Mucosa of rectum (tissue), 2 donors: ENCODE data around the gene SETD7.
"Not testable (repeated sequence)": the region's sequence is repeated elsewhere in the genome, so short reads cannot be mapped to it uniquely, and the experiment has no call there.

Source experiments
- H3K27ac ChIP-seq, 2 donors: one replicate each; pipeline ENCODE4 v1.7.0; 2013; ENCODE audit warnings: inconsistent platforms in 2 of 2, low read depth in 2 of 2, low read length in 2 of 2
- H3K27me3 ChIP-seq, 2 donors: one replicate each; pipeline ENCODE4 v1.7.0; 2013; ENCODE audit warnings: low read length in 2 of 2; ENCODE audit not compliant: control insufficient read depth in 2 of 2, insufficient read depth in 2 of 2
- H3K36me3 ChIP-seq, 2 donors: one replicate each; pipeline ENCODE4 v1.7.0; 2013; ENCODE audit warnings: low read length in 2 of 2; ENCODE audit not compliant: control insufficient read depth in 2 of 2, insufficient read depth in 2 of 2
- H3K4me1 ChIP-seq, 2 donors: one replicate each; pipeline ENCODE4 v1.7.0; 2013; ENCODE audit warnings: low read length in 2 of 2, mild to moderate bottlenecking in 1 of 2; ENCODE audit not compliant: control insufficient read depth in 2 of 2, insufficient read depth in 2 of 2
- H3K4me3 ChIP-seq, 2 donors: one replicate each; pipeline ENCODE4 v1.7.0; 2013; ENCODE audit warnings: low read length in 2 of 2
- H3K9ac ChIP-seq, 2 donors: one replicate each; pipeline ENCODE4 v1.7.0; 2013; ENCODE audit warnings: low read length in 2 of 2, low read depth in 1 of 2, mild to moderate bottlenecking in 1 of 2
- H3K9me3 ChIP-seq, 2 donors: one replicate each; pipeline ENCODE4 v1.7.0; 2013; ENCODE audit warnings: low read length in 2 of 2; ENCODE audit not compliant: control insufficient read depth in 2 of 2
- donor health status: healthy.
- donor health status: Normal muscosa, but diverticular disease.

Gene SETD7

GRCh38 chr4:139470997-139471665 is 84.9 kb downstream of the SETD7 start:
- peaks cover 3 to 13% of the 10 kb centered on the region in 2 donors for H3K36me3 ChIP-seq
- H3K9me3 ChIP-seq: peaks cover 0 to 2% of the 10 kb centered on the region in 2 donors
- H3K4me1 ChIP-seq: no peaks in the 10 kb centered on the region
- no peak overlapping the region for H3K9ac ChIP-seq
- H3K27me3 ChIP-seq: no peaks in the 10 kb centered on the region
- no peak overlapping the region for H3K4me3 ChIP-seq
- no peak overlapping the region for H3K27ac ChIP-seq

GRCh38 chr4:139470295-139470694 is 85.7 kb downstream of the SETD7 start:
- no peak overlapping the region for H3K9ac ChIP-seq
- no peaks in the 10 kb centered on the region for H3K4me1 ChIP-seq
- no peak overlapping the region for H3K27ac ChIP-seq
- peaks cover 0 to 2% of the 10 kb centered on the region in 2 donors for H3K9me3 ChIP-seq
- H3K36me3 ChIP-seq: peaks cover 3 to 13% of the 10 kb centered on the region in 2 donors
- no peak overlapping the region for H3K4me3 ChIP-seq
- no peaks in the 10 kb centered on the region for H3K27me3 ChIP-seq

- no peak overlapping the region for H3K27ac ChIP-seq
These were observed 86.2 kb downstream of the SETD7 start for GRCh38 chr4:139469869-139470268.

GRCh38 chr4:139469216-139469615 is 86.8 kb downstream of the SETD7 start:
- Histone ChIP-seq H3K4me3 (no peak overlapping the region), H3K9ac (no peak overlapping the region), H3K9me3 (peaks cover 0 to 2% of the 10 kb centered on the region in 2 donors), H3K36me3 (peaks cover 3 to 12% of the 10 kb centered on the region in 2 donors), H3K27ac (no peak overlapping the region), H3K27me3 (no peaks in the 10 kb centered on the region), H3K4me1 (no peaks in the 10 kb centered on the region)

More at GRCh38 chr4:139469869-139470268, 86.2 kb downstream of the SETD7 start:
- peaks cover 0 to 2% of the 10 kb centered on the region in 2 donors for H3K9me3 ChIP-seq
- peaks cover 3 to 13% of the 10 kb centered on the region in 2 donors for H3K36me3 ChIP-seq
- H3K4me3 ChIP-seq: no peak overlapping the region
- H3K9ac ChIP-seq: no peak overlapping the region
- H3K27me3 ChIP-seq: no peaks in the 10 kb centered on the region
- no peaks in the 10 kb centered on the region for H3K4me1 ChIP-seq

- H3K36me3 ChIP-seq, H3K4me3 ChIP-seq, H3K9me3 ChIP-seq, H3K27me3 ChIP-seq, H3K27ac ChIP-seq, H3K4me1 ChIP-seq, H3K9ac ChIP-seq: not testable (repeated sequence)
These were observed 87.3 kb downstream of the SETD7 start for GRCh38 chr4:139468756-139469155.

GRCh38 chr4:139465922-139466321 is 90.1 kb downstream of the SETD7 start:
- H3K36me3 ChIP-seq: no peaks in the 10 kb centered on the region
- no peaks in the 10 kb centered on the region for H3K4me1 ChIP-seq
- no peaks in the 10 kb centered on the region for H3K9me3 ChIP-seq
- H3K4me3 ChIP-seq: no peak overlapping the region
- no peaks in the 10 kb centered on the region for H3K27me3 ChIP-seq
- no peak overlapping the region for H3K9ac ChIP-seq
- H3K27ac ChIP-seq: no peak overlapping the region

GRCh38 chr4:139464512-139464911 is 91.5 kb downstream of the SETD7 start:
- H3K9me3 ChIP-seq, H3K4me3 ChIP-seq, H3K27ac ChIP-seq, H3K27me3 ChIP-seq, H3K9ac ChIP-seq, H3K4me1 ChIP-seq, H3K36me3 ChIP-seq: not testable (repeated sequence)

- no peak overlapping the region for H3K4me3 ChIP-seq
- no peak overlapping the region for H3K27ac ChIP-seq
- H3K27me3 ChIP-seq: no peaks in the 10 kb centered on the region
- no peak overlapping the region for H3K9ac ChIP-seq
- no peaks in the 10 kb centered on the region for H3K9me3 ChIP-seq
- H3K4me1 ChIP-seq: peaks cover under 1 to 4% of the 10 kb centered on the region in 2 donors
- H3K36me3 ChIP-seq: no peaks in the 10 kb centered on the region
These were observed 94.9 kb downstream of the SETD7 start for GRCh38 chr4:139461022-139461628.

GRCh38 chr4:139460565-139460964 is 95.5 kb downstream of the SETD7 start:
- Histone ChIP-seq H3K27me3 (no peaks in the 10 kb centered on the region), H3K36me3 (no peaks in the 10 kb centered on the region), H3K4me3 (no peak overlapping the region), H3K9ac (no peak overlapping the region), H3K9me3 (no peaks in the 10 kb centered on the region), H3K27ac (no peak overlapping the region), H3K4me1 (peaks cover 5 to 10% of the 10 kb centered on the region in 2 donors)

GRCh38 chr4:139458999-139459398 is 97.0 kb downstream of the SETD7 start:
- Histone ChIP-seq H3K4me1 (peaks cover 13 to 20% of the 10 kb centered on the region in 2 donors), H3K9me3 (no peaks in the 10 kb centered on the region), H3K9ac (no peak overlapping the region), H3K36me3 (no peaks in the 10 kb centered on the region), H3K4me3 (no peak overlapping the region), H3K27ac (no peak overlapping the region), H3K27me3 (no peaks in the 10 kb centered on the region)
